WTC11 (cell line): ENCODE results near the gene NKIRAS2. TPM values are rescaled to one million over a fixed set of nuclear protein-coding genes. Genes with fewer than 3 reads are reported as not detected.

Experiments
- ATAC-seq: fragments of 200-7000 bp; cut with Tn5 transposase; 2 replicates; pipeline ENCODE4 v1.10.0; 2021; ENCODE audit warnings: mild to moderate bottlenecking, moderate library complexity
- CTCF ChIA-PET: fragments of 300-600 bp; sonication (Branson Sonifier 250); formaldehyde crosslinking; loops from one replicate; lab custom pipeline; 2021; ENCODE audit warnings: antibody characterized with exemption; lab: Charles Lee
- POLR2A ChIA-PET: fragments of 350-600 bp; sonication (Branson Sonifier 250); formaldehyde crosslinking; loops from one replicate; lab custom pipeline; 2021; ENCODE audit warnings: antibody characterized with exemption; lab: Charles Lee
- DNase-seq: peaks from one replicate; pipeline ENCODE4 v3.0.0; 2021; ENCODE audit warnings: low spot score
- H3K27ac Mint-ChIP-seq: 2 replicates; pipeline ENCODE4 v1.8.0; 2021; ENCODE audit warnings: mixed read lengths
- H3K27me3 Mint-ChIP-seq: 2 replicates; pipeline ENCODE4 v1.8.0; 2021; ENCODE audit warnings: low read depth, mild to moderate bottlenecking, moderate library complexity, mixed read lengths
- H3K36me3 Mint-ChIP-seq: 2 replicates; pipeline ENCODE4 v1.8.0; 2021; ENCODE audit warnings: mixed read lengths
- H3K4me1 Mint-ChIP-seq: 2 replicates; pipeline ENCODE4 v1.8.0; 2022; ENCODE audit warnings: mixed read lengths
- H3K4me3 Mint-ChIP-seq: 2 replicates; pipeline ENCODE4 v1.8.0; 2021; ENCODE audit warnings: mild to moderate bottlenecking, moderate library complexity, mixed read lengths
- H3K9me3 Mint-ChIP-seq: 2 replicates; pipeline ENCODE4 v1.8.0; 2021; ENCODE audit warnings: mixed read lengths
- MLX ChIP-seq: sonication (generic); formaldehyde crosslinking; IDR thresholded peaks from 2 replicates; pipeline ENCODE4 v1.8.1; 2023; ENCODE audit warnings: mild to moderate bottlenecking, missing genetic modification reagents, moderate library complexity
- MYBL2 ChIP-seq: sonication (generic); formaldehyde crosslinking; IDR thresholded peaks from 2 replicates; pipeline ENCODE4 v1.8.1; 2023; ENCODE audit warnings: mild to moderate bottlenecking, moderate library complexity, missing genetic modification reagents
- NR2C2 ChIP-seq: sonication (generic); formaldehyde crosslinking; IDR thresholded peaks from 2 replicates; pipeline ENCODE4 v1.8.0; 2022; ENCODE audit warnings: mild to moderate bottlenecking, missing genetic modification reagents
- SP1 ChIP-seq: sonication (generic); formaldehyde crosslinking; conservative IDR thresholded peaks from 2 replicates; pipeline ENCODE4 v1.8.1; 2022; ENCODE audit warnings: missing genetic modification reagents
- TP53 ChIP-seq: sonication (generic); formaldehyde crosslinking; IDR thresholded peaks from 2 replicates; pipeline ENCODE4 v1.8.1; 2023; ENCODE audit warnings: mild to moderate bottlenecking, missing genetic modification reagents
- USF2 ChIP-seq: sonication (generic); formaldehyde crosslinking; IDR thresholded peaks from 2 replicates; pipeline ENCODE4 v1.8.1; 2023; ENCODE audit warnings: mild to moderate bottlenecking, missing genetic modification reagents, moderate library complexity
- ZNF121 ChIP-seq: sonication (generic); formaldehyde crosslinking; IDR thresholded peaks from 2 replicates; pipeline ENCODE4 v1.8.0; 2023; ENCODE audit warnings: missing genetic modification reagents
- ZNF219 ChIP-seq: sonication (generic); formaldehyde crosslinking; IDR thresholded peaks from 2 replicates; pipeline ENCODE4 v1.8.0; 2023; ENCODE audit warnings: missing genetic modification reagents, mild to moderate bottlenecking, borderline replicate concordance
- ZNF317 ChIP-seq: sonication (generic); formaldehyde crosslinking; IDR thresholded peaks from 2 replicates; pipeline ENCODE4 v1.8.1; 2023; ENCODE audit warnings: low read depth, mild to moderate bottlenecking, moderate library complexity, missing genetic modification reagents, borderline replicate concordance
- ZNF423 ChIP-seq: fragments of 250-450 bp; sonication (Bioruptor Pico); IDR thresholded peaks from 2 replicates; pipeline ENCODE4 v2.1.2; 2022; ENCODE audit warnings: mild to moderate bottlenecking, moderate library complexity
- ZSCAN18 ChIP-seq: fragments of 250-450 bp; sonication (Bioruptor Pico); IDR thresholded peaks from 2 replicates; pipeline ENCODE4 v2.1.2; 2022; ENCODE audit warnings: mild to moderate bottlenecking, moderate library complexity
- total RNA-seq: library from RNA; stranded (reverse); gene quantifications from 3 replicates; pipeline ENCODE4 v1.2.3, GENCODE V29; 2021
- TF ChIP-seq, protein P1 (sequence below): sonication (generic); formaldehyde crosslinking; IDR thresholded peaks from 2 replicates; pipeline ENCODE4 v1.8.1; 2023; ENCODE audit warnings: mild to moderate bottlenecking, missing genetic modification reagents
- TF ChIP-seq, protein P2 (sequence below): fragments of 250-450 bp; sonication (Bioruptor Pico); IDR thresholded peaks from 2 replicates; pipeline ENCODE4 v1.9.0; 2021; ENCODE audit warnings: mild to moderate bottlenecking, borderline replicate concordance
- TF ChIP-seq, protein P3 (sequence below): fragments of 200-600 bp; IDR thresholded peaks from 2 replicates; pipeline ENCODE4 v1.8.0; 2022; ENCODE audit warnings: antibody characterized with exemption
- TF ChIP-seq, protein P4 (sequence below): sonication (generic); formaldehyde crosslinking; IDR thresholded peaks from 2 replicates; pipeline ENCODE4 v1.8.0; 2023; ENCODE audit warnings: missing genetic modification reagents, mild to moderate bottlenecking, borderline replicate concordance

The NKIRAS2 gene
- total RNA-seq, 1 experiment from 2014 or later: 36.1 TPM

- TF ChIP-seq SP1 (CRISPR knock-in tag) (no peak), ZNF317 (CRISPR knock-in tag) (no peak), ZSCAN18 (no peak)
Observed at GRCh38 chr17:42062681-42063080, 42.8 kb downstream of the NKIRAS2 start (continued).

DNA sequence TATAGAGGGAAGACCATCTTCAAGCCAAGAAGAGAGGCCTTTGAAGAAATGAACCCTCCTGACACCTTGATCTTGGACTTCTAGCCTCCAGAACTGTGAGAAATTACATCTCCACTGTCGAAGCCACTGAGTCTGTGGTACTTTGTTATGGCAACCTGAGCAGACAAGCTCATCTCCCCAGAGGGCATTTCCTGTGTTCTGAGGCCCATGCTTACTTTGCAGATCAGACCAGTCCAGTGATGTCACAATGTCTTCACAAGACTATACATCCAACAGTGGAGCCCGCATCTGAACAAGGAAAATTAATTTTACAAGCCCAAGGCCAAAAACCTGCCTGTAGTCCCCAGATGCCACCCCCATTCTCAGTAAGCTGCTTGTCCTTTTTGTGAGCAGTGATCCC is 45.3 kb downstream of the NKIRAS2 start:
- POLR2A ChIA-PET: interaction anchor here (1.1 kb wide), 1 partner anchor 48 kb away, joined by 3 read pairs; the partner anchor contains the start of gene DNAJC7
- no peak for DNase-seq
- Mint-ChIP-seq H3K9me3 (no peaks in the 10 kb centered on the region), H3K27me3 (no peaks in the 10 kb centered on the region; the same call in 1 of the 2 replicates), H3K36me3 (no peaks in the 10 kb centered on the region), H3K27ac (no peak overlapping the region), H3K4me1 (peaks cover 22% of the 10 kb centered on the region), H3K4me3 (no peak overlapping the region)
- CTCF ChIA-PET: interaction anchor here (0.5 to 5.2 kb wide), 8 partner anchors 11 to 88 kb away, joined by 3 to 49 read pairs (median 6); partner anchors contain the start of genes HSPB9, KAT2A and ZNF385C
- no peak for ATAC-seq
- TF ChIP-seq ZNF423 (CRISPR knock-in tag) (no peak), ZNF121 (CRISPR knock-in tag) (no peak), USF2 (CRISPR knock-in tag) (no peak), MLX (CRISPR knock-in tag) (no peak), ZNF219 (no peak), NR2C2 (CRISPR knock-in tag) (no peak), TP53 (CRISPR knock-in tag) (no peak), MYBL2 (no peak)
- TF ChIP-seq, protein P1, sequence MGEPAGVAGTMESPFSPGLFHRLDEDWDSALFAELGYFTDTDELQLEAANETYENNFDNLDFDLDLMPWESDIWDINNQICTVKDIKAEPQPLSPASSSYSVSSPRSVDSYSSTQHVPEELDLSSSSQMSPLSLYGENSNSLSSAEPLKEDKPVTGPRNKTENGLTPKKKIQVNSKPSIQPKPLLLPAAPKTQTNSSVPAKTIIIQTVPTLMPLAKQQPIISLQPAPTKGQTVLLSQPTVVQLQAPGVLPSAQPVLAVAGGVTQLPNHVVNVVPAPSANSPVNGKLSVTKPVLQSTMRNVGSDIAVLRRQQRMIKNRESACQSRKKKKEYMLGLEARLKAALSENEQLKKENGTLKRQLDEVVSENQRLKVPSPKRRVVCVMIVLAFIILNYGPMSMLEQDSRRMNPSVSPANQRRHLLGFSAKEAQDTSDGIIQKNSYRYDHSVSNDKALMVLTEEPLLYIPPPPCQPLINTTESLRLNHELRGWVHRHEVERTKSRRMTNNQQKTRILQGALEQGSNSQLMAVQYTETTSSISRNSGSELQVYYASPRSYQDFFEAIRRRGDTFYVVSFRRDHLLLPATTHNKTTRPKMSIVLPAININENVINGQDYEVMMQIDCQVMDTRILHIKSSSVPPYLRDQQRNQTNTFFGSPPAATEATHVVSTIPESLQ: no peak
- TF ChIP-seq, protein P2, sequence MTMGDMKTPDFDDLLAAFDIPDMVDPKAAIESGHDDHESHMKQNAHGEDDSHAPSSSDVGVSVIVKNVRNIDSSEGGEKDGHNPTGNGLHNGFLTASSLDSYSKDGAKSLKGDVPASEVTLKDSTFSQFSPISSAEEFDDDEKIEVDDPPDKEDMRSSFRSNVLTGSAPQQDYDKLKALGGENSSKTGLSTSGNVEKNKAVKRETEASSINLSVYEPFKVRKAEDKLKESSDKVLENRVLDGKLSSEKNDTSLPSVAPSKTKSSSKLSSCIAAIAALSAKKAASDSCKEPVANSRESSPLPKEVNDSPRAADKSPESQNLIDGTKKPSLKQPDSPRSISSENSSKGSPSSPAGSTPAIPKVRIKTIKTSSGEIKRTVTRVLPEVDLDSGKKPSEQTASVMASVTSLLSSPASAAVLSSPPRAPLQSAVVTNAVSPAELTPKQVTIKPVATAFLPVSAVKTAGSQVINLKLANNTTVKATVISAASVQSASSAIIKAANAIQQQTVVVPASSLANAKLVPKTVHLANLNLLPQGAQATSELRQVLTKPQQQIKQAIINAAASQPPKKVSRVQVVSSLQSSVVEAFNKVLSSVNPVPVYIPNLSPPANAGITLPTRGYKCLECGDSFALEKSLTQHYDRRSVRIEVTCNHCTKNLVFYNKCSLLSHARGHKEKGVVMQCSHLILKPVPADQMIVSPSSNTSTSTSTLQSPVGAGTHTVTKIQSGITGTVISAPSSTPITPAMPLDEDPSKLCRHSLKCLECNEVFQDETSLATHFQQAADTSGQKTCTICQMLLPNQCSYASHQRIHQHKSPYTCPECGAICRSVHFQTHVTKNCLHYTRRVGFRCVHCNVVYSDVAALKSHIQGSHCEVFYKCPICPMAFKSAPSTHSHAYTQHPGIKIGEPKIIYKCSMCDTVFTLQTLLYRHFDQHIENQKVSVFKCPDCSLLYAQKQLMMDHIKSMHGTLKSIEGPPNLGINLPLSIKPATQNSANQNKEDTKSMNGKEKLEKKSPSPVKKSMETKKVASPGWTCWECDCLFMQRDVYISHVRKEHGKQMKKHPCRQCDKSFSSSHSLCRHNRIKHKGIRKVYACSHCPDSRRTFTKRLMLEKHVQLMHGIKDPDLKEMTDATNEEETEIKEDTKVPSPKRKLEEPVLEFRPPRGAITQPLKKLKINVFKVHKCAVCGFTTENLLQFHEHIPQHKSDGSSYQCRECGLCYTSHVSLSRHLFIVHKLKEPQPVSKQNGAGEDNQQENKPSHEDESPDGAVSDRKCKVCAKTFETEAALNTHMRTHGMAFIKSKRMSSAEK (CRISPR knock-in tag): no peak

- H3K9me3 Mint-ChIP-seq: no peaks in the 10 kb centered on the region
- ATAC-seq: peak; percentile 76
- POLR2A ChIA-PET: interaction anchor here (1.3 kb wide), 1 partner anchor 12 kb away, joined by 3 read pairs; no protein-coding TSS in a partner anchor
Observed at GRCh38 chr17:42067371-42068091, 47.6 kb downstream of the NKIRAS2 start.

More at GRCh38 chr17:42067371-42068091, 47.6 kb downstream of the NKIRAS2 start:
- Mint-ChIP-seq H3K27ac (no peak overlapping the region), H3K4me1 (peaks cover 20% of the 10 kb centered on the region), H3K36me3 (no peaks in the 10 kb centered on the region), H3K27me3 (peaks cover 3% of the 10 kb centered on the region), H3K4me3 (no peak overlapping the region)
- CTCF ChIA-PET: interaction anchor here (0.6 to 5.2 kb wide), 30 partner anchors 8 to 696 kb away, joined by 3 to 49 read pairs (median 4); partner anchors contain the start of genes C17orf113, DNAJC7, KAT2A and NKIRAS2
- peak; percentile 92 for DNase-seq
- TF ChIP-seq, protein P3, sequence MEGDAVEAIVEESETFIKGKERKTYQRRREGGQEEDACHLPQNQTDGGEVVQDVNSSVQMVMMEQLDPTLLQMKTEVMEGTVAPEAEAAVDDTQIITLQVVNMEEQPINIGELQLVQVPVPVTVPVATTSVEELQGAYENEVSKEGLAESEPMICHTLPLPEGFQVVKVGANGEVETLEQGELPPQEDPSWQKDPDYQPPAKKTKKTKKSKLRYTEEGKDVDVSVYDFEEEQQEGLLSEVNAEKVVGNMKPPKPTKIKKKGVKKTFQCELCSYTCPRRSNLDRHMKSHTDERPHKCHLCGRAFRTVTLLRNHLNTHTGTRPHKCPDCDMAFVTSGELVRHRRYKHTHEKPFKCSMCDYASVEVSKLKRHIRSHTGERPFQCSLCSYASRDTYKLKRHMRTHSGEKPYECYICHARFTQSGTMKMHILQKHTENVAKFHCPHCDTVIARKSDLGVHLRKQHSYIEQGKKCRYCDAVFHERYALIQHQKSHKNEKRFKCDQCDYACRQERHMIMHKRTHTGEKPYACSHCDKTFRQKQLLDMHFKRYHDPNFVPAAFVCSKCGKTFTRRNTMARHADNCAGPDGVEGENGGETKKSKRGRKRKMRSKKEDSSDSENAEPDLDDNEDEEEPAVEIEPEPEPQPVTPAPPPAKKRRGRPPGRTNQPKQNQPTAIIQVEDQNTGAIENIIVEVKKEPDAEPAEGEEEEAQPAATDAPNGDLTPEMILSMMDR: peak; percentile 97
- TF ChIP-seq, protein P4, sequence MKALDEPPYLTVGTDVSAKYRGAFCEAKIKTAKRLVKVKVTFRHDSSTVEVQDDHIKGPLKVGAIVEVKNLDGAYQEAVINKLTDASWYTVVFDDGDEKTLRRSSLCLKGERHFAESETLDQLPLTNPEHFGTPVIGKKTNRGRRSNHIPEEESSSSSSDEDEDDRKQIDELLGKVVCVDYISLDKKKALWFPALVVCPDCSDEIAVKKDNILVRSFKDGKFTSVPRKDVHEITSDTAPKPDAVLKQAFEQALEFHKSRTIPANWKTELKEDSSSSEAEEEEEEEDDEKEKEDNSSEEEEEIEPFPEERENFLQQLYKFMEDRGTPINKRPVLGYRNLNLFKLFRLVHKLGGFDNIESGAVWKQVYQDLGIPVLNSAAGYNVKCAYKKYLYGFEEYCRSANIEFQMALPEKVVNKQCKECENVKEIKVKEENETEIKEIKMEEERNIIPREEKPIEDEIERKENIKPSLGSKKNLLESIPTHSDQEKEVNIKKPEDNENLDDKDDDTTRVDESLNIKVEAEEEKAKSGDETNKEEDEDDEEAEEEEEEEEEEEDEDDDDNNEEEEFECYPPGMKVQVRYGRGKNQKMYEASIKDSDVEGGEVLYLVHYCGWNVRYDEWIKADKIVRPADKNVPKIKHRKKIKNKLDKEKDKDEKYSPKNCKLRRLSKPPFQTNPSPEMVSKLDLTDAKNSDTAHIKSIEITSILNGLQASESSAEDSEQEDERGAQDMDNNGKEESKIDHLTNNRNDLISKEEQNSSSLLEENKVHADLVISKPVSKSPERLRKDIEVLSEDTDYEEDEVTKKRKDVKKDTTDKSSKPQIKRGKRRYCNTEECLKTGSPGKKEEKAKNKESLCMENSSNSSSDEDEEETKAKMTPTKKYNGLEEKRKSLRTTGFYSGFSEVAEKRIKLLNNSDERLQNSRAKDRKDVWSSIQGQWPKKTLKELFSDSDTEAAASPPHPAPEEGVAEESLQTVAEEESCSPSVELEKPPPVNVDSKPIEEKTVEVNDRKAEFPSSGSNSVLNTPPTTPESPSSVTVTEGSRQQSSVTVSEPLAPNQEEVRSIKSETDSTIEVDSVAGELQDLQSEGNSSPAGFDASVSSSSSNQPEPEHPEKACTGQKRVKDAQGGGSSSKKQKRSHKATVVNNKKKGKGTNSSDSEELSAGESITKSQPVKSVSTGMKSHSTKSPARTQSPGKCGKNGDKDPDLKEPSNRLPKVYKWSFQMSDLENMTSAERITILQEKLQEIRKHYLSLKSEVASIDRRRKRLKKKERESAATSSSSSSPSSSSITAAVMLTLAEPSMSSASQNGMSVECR (CRISPR knock-in tag): no peak
